NCI-H510A (cell line): Measurements from ENCODE around the gene ZBTB3.
"Not testable (repeated sequence)": the region's sequence is repeated elsewhere in the genome, so short reads cannot be mapped to it uniquely, and the experiment has no call there.

Experiments used
- DNase-seq: peaks from one replicate; lab custom pipeline; 2025; lab: John Stamatoyannopoulos, UW

The ZBTB3 gene

DNA sequence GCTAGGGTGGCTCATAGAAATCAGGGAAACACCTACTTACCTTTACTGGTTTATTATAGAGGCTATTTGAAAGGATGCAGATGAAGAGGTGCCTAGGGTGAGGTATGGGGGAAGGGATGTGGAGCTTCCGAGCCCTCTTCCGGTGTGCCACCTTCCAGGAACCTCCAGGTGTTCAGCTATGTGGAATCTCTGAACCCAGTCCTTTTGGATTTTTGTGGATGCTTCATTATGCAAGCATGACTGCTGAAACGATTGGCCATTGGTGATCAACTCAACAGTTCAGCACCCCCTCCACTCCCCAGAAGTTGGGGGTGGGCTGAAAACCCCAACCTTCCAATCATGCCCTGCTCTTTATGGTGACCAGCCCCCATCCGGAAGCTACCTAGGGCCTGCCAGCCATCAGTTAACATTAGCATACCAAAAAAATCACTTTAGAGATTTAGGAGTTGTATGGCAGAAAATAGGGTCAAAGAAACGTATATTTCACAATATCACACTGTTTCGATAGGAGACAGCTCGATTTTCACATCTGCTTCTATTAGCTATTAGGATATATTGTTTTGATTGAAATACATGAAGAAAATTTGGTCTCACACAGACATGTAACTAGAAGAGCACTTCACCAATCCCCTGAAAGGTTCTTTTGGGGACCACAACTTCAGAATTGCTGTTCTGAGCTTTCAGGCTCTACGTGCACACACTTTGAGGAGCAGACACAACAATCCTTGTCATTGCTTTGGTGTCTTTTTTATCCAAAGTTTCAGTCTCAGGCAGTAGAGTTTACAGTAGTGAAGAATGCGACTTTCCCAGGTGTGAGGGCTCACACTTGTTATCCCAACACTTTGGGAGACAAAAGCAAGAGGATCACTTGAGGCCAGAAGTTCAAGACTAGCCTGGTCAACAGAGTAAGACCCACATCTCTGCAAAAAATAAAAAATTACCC lies 4.2 kb upstream of the ZBTB3 start:
- DNase-seq, result no peak

DNA sequence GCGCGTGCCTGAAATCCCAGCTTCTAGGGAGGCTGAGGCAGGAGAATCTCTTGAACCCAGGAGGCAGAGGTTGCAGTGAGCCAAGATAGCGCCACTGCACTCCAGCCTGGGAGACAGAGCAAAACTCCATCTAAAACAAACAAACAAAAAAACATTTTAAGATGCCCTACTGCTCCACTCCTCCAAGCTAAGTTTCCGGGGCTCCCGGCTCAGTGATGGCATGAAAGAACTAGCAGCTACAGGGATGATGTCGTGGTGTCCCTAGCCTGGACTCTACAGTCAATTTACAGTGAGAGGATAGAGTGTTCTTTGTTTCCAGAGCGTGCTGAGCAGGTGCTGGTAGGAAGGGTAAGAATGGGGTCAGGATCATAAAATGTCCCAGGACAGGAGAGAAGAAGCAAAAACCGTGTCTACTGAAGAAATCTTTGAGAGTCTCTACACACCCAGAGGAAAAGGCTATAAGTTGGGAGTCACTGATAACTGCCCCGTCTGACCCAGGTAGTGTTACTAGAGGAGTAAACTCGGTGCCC lies 1.2 kb upstream of the ZBTB3 start:
- no peak for DNase-seq

DNA sequence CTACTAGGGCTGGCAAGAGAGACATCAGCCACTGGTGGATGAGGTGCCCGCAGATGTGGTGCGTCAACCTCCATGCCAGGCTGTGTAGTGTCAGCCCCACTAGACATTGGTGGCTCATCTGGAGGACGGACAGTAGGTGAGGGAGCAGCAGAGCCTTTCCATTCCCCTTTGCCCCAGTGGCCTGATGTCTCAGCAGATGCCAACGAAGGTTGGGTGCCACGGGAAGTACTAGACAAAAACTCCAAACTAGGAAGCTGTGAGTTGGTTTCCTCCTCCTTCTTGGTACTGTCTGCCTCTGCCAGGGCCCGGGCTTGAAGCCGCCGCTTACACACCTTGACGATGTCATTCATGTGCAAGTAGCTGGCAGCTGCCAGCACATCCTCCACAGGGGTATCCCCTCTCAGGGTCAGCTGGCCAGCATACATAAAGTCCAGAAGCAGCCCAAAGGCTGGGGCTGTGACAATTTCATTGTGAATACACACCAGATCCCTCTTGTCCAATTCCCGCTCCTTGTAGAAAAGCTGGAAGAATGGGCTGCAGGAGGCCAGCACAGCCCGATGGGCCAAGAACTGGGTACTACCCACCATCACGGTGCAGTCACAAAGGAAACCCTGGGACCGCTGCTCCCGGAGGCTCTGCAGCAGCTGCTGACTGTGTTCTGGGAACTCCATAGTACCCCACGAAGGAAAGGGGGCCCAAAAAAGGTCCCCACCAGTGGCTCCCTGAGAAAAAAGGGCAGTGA lies 795 bp downstream of the ZBTB3 start:
- DNase-seq, result no peak

DNA sequence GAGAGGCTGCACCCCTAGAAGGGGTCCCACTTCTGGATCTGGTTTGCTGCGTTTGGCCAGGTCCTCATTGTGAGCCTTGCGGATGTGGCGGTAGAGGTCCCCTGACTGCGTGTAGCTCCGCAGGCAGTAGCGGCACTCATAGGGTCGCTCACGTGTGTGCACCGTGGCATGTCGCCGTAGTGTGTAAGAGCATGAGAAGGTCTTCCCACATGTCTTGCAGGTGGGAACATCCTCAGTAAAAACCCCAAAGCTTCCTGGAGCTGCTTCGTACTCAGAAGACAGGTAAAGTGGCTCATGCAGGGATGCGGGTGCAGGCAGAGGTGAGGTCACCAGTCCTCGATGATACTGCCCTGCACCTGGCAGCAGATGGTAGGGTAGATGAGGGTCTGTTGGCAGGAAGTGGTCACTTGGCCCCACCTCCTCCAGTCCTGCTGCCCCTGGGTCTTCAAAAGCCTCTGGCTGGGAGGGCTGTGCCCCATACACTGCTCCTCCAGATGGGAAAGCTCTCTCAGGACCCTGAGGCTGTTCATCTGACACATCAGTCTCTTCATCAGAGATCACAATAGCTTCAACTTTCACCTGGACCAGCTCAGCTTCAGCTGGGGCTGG lies 1.7 kb downstream of the ZBTB3 start:
- DNase-seq, result no peak

DNA sequence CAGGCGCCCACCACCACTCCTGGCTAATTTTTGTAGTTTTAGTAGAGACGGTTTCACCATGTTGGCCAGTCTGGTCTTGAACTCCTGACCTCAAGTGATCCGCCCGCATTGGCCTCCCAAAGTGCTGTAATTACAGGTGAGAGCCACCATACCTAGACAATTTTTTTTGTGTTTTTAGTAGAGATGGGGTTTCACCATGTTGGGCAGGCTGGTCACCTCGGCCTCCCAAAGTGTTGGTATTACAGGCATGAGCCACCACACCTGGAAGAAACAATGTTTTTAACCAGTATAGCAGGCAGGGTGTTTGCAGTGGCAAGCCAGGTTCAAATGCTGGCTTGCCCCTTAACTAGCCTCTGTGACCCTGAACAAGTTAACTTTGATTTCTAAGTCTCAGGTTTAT lies 4.0 kb downstream of the ZBTB3 start:
- DNase-seq, result not testable (repeated sequence)

DNA sequence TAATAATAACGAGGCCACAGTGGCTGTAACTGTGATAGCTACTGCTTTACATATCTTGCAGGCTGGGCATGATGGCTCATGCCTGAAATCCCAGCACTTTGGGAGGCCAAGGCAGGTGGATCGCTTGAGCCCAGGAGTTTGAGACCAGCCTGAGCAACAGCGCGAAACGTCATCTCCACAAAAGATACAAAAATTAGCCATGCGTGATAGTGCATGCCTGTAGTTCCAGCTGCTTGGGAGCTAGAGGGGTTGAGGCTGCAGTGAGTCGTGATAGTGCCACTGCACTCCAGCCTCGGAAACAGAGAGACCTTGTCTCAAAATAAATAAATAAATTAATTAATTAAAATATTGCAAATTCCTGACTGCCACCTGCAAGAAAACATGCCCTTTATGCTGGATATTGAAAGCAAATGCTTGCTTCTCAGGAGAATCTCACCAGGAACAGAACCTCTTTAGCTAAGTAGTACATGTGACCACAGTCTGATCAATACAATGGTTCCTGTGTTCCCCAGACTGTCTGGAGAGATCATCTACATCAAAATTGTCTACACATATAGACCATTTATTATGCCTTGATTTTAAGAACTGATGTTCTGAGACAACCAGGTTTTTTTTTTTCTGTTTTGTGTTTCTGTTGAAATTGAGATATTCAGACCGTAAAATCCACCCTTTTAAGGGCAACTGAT lies 6.3 kb downstream of the ZBTB3 start:
- DNase-seq, result no peak

DNA sequence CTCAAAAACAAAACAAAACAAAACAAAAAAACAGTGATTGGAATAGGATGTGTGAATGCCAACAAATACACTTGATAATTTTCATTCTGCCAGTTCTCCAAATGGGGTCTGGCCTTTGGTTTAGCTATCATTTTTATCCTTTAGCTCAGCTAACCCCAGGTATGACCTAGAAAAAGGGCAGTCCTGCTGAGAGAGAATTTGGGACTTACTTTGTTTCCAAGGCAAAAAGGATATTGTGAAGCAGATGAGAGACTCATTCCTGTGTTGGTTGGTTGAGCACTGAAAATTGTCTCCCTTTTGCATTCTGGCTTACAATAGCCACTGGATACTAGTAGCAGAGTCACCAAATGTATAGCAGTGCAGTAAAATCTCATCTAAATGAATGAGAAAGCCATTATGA lies 16.8 kb downstream of the ZBTB3 start:
- no peak for DNase-seq

DNA sequence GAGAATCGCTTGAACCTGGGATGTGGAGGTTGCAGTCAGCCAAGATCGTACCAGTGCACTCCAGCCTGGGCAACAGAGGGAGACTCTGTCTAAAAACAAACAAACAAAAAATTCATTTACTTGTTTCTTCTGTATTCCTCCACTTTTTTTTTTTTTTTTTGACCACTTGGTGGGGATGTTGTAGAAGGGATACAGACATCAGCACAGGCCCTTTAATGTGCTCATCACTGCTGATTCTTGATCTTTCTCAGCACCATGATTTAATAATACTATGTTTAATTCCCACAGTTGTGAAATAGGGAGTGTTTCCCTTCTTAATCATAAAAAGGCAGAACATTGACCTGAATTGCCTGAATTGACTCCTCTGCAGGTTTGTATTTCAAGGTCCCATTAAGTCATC lies 21.1 kb downstream of the ZBTB3 start:
- DNase-seq, result no peak

DNA sequence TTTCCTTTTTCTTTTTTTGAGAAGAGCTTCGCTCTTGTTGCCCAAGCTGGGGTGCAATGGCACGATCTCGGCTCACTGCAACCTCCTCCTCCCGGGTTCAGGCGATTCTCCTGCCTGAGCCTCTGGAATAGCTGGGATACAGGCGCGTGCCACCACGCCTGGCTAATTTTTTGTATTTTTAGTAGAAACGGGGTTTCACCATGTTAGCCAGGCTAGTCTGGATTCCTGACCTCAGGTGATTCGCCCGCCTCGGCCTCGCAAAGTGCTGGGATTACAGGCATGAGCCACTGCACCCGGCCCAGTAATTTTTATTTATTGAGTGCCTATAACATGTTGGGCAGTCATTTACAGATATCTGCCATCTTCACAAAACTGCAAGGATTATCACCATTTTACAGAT lies 23.9 kb downstream of the ZBTB3 start:
- not testable (repeated sequence) for DNase-seq

DNA sequence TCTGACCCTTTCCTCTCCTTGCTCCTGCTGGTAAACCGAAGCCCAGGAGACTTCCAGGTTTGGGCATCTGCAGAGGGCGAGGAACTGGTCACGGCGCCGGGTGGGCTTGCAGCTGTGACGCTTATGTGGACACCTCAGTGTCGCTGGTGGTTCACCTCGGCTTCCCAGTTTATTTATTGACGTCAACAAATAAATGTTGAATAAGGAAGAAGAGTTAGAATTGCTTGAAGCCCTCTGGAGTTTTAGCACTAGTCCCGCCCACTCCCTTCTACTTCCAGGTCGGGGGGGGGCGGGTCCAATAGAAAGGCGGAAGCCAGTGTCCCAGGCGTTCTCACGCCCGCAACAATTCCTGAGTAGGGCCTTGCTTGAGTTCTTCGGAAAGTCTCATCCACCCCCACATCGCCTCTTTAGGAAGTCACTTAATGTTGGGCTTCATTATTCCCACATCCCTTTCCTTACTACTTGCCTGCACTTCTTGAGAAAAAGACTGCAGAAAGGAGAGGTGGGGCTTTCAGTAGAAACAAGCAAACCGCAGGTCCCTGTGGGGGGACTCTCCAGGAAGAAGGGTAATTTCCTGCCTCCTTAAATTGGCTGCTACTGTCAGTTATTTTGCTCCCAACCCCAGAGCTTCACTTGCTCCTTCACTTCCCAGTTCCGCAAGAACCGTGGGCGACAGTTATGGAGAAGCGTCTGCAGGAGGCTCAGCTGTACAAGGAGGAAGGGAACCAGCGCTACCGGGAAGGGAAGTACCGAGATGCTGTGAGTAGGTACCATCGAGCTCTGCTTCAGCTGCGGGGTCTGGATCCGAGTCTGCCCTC lies 25.6 kb downstream of the ZBTB3 start, which contains the start of gene TTC9C:
TSS of gene TTC9C (plus strand) at position 316 of the 818 bp plus-strand sequence. CDS start at position 679, 363 bp downstream.
- peak; percentile 77 for DNase-seq

DNA sequence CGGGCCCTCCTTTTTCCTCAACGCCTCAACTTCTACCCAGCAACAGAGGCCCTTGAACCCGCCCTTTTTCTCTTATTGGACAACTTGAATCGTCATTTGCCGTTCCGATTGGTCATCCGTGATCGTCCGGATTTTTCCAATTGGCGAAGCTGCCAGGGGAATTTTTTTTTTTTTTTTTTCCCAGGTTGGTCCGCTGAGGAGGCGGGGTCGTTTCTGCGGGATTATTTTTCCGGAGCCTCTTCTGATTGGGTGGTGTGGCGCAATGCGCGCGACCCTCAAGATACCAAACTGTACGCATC lies 26.1 kb downstream of the ZBTB3 start:
- peak; percentile 95 for DNase-seq

DNA sequence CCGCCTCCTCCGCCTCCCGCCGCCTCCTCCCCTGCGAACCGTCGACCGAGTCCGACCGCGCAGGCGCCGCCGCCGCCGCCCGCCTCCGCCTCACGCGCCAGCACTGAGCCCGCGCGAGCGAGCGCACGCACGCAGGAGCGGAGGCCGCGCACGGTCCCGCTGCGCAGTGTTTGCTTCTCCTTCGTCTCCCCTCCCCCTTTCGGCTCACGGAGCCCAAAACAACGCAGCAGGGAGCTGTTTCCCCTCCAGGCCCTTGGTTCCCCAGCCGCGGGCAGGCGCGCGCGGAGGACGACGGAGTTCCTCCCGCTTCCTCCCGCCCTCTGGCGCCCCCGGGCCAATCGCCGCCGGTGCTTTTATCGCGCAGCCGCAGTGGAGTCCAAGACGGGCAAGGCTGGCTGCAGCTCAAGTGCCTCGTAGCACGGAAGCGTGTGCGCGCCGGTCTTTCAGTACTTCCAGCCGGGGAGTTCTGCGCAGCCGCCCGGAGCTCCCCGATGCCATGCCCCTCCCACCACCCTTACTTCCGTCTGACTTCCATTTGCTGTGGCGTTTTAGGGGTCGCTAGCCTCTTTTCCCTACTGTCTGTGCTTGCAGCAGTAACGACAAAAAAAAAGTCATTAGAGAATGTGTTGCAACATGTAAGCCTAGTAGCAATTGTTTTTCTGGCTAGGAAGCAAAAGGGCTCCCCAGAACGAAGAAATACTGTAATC lies 26.6 kb downstream of the ZBTB3 start, which contains the start of gene HNRNPUL2:
TSS of gene HNRNPUL2 (minus strand) at position 293 of the 707 bp plus-strand sequence. CDS start 301 bp downstream, outside the sequence.
- DNase-seq, result peak; percentile 96

DNA sequence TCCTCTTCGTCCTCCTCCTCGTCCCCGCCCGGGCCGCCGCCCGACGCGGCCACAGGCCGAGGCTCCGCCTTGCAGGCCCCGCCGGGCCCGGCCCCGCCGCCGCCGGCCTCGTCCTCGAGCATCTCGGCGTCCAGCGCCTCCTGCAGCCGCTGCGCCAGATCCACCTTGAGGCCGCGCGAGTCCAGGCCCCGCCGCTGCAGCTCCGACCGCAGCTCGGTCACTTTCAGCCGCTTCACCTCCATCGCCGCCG lies 27.1 kb downstream of the ZBTB3 start:
- DNase-seq, result no peak

DNA sequence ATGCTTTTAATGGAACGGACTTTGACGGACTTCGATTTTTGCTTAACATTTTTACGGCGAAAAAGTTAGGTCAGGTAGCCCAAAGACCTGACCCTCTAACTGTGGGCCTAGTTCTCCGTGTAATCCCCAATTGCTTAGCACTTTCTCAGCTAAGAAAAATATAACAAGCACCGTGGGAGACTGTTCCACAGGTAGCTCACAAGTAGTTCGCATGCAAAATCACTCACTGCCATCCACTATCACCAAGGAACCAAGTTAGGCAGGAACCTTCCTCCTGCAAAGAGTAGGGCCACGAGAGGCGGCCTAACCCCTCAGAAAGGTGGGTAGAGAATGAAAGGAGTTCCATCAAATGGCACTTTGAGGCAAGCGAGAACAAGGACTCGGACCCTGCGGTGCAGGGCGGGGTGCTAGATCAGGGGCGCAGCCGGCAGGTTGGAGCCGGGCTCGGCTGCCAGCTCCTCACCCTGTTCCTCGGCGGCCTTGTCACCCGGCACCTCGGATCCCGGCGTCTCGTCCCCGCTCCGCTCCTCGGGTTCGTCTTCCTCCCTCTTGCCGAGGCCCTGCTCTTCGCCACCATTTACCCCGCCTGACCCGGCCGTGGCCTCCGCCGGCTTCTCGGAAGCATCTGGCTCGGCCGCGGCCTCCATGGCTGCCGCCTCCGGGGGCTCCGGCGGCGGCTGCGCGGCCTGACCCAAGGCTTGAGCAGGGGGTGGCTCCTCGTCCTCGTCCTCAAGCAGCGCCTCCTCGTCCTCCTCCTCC lies 27.6 kb downstream of the ZBTB3 start:
- no peak for DNase-seq

DNA sequence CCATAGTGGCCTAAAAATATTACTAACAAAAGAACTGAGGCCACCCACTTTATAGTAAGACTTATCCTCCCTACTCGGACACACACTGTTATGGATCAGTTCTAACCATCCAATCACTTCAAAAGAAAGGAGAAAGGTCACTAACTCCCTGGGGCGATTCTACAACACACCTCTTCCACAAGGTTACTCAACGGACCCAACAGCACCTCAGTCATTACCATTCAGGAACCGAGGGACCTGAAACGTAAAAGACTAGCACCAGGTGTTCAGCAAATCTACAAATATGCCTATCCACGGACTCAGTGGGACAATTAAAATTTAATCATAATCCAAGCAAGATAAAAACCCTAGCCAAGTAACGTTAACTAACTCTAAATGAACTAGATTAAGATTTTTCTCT lies 28.3 kb downstream of the ZBTB3 start:
- no peak for DNase-seq

DNA sequence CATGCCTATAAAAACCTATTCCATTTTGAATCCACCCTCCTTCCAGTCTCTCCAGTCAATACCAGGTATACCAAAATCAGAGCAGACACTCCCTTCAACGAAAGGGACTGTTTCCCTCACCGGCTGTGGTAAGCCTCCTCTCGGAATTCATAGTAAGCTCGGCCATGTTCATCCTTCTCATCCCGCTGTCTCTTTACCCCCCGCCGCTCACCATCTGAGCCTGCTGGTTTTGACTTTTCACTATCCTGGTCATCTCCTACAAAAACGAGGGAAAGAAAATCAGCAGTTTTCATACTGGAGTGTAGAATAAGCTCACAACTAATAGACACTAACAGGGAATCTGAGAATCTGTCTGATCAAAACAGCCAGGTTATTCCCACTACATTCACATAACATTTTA lies 29.8 kb downstream of the ZBTB3 start:
- no peak for DNase-seq

DNA sequence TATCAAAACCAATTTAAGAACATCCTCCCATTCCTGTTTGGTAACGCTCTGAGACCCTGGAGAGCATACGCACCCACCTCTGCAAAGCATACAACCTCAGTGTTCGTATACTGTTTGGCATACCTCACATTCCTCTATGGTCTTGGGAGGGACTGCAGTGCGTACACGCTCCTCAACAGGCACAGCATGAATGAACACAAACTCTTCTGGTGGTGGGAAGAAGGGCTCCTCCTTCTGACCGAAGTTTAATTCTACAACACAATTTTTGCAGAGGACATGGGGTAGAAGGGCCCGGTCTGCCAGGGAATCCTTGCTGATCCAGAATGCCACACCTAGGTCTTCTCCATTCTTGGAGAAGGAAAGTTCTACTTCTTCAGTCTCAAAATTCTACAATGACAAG lies 32.0 kb downstream of the ZBTB3 start:
- no peak for DNase-seq

DNA sequence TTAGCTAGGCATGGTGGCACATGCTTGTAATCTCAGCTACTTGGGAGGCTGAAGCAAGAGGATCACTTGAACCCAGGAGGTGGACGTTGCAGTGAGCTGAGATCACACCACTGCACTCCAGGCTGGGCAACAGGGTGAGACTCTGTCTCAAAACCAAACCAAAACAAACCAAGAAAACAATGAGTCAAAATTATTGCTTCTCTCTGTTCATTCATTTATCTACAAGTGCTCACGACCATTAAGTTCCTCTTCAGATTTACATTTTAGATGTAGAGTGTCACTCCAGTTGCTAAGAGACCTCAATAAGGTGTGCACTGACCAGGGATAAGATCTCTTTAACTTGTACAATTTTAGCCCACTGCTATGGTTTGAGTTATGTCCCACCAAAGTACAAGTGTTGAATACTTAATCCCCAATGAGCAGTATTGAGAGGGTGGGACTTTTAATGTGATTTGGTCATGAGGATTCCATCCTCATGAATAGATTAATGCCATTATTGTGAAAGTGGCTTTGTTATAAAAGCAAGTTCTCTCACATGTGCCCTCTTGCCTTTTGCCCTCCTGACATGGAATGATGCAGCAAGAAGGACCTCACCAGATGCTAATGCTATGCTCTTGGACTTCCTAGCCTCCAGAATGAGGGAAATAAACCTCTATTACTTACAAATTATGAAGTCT lies 34.5 kb downstream of the ZBTB3 start:
- no peak for DNase-seq

DNA sequence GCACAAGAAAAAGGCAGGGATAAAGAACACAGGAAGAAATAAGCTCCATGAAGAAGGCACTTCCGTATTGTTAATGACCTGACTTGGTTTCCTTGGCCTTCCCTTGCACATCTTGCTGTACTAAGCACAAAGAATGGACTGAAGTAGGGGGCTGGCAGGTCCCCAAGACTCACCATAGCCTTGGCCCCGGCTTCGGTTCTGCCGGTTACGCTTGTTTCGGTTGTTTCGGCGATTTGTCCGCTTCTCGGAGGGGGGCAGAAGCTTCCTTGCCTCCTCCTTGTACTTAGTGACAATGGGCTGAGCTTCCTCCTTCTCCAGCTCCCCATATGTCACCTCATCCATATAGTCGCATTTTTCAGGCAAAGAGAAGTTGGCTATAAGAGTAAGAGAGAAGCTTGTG lies 37.1 kb downstream of the ZBTB3 start:
- DNase-seq, result no peak
